SU-DHL-6 (cell line): ENCODE data around the gene BTBD9.

Source experiments
- H2AFZ ChIP-seq: fragments of 200-600 bp; sonication (generic); 2 replicates; pipeline ENCODE4 v1.6.1; 2014; ENCODE audit warnings: low read depth, mild to moderate bottlenecking, moderate library complexity, mixed read lengths, antibody characterized with exemption, low read length; ENCODE audit not compliant: severe bottlenecking
- H3F3A ChIP-seq: fragments of 200-600 bp; shearing (Covaris generic); 2 replicates; pipeline ENCODE4 v1.6.0; 2016; ENCODE audit warnings: antibody characterized with exemption, mild to moderate bottlenecking; ENCODE audit not compliant: insufficient read depth
- H3K27ac ChIP-seq: fragments of 200-600 bp; sonication (generic); 2 replicates; pipeline ENCODE4 v1.5.1; 2016; ENCODE audit warnings: low read depth, mild to moderate bottlenecking, low read length, moderate library complexity, mixed read lengths
- H3K27me3 ChIP-seq: fragments of 200-600 bp; sonication (generic), shearing (Covaris generic); 2 replicates; pipeline ENCODE4 v1.6.0; 2014; ENCODE audit warnings: mild to moderate bottlenecking, low read length
- H3K36me3 ChIP-seq: fragments of 200-600 bp; sonication (generic); 2 replicates; pipeline ENCODE4 v1.6.1; 2014; ENCODE audit warnings: mild to moderate bottlenecking, low read length, mixed read lengths
- H3K4me2 ChIP-seq: fragments of 300-600, 200-600 bp; shearing (Covaris generic), sonication (generic); 2 replicates; pipeline ENCODE4 v1.6.0; 2014; ENCODE audit warnings: low read length, low read depth, mild to moderate bottlenecking; ENCODE audit not compliant: poor library complexity, severe bottlenecking
- H3K4me3 ChIP-seq: fragments of 200-600 bp; sonication (generic); 2 replicates; pipeline ENCODE4 v1.5.1; 2014; ENCODE audit warnings: antibody characterized with exemption, low read length, mild to moderate bottlenecking, mixed read lengths; ENCODE audit not compliant: insufficient read depth, poor library complexity, severe bottlenecking
- H3K79me2 ChIP-seq: fragments of 200-600 bp; sonication (generic); 2 replicates; pipeline ENCODE4 v1.6.1; 2014; ENCODE audit warnings: mild to moderate bottlenecking, low read length, moderate library complexity; ENCODE audit not compliant: insufficient read depth
- H3K9ac ChIP-seq: fragments of 200-600 bp; sonication (generic); 2 replicates; pipeline ENCODE4 v1.7.0; 2014; ENCODE audit warnings: mild to moderate bottlenecking, low read length
- H3K9me2 ChIP-seq: fragments of 200-600 bp; sonication (generic); replicated peaks from 2 replicates; pipeline ENCODE4 v1.6.1; 2014; ENCODE audit warnings: low read length; ENCODE audit not compliant: insufficient read depth
- H3K9me3 ChIP-seq: fragments of 200-600 bp; sonication (generic); 2 replicates; pipeline ENCODE4 v1.6.1; 2014; ENCODE audit warnings: low read length, mixed read lengths; ENCODE audit not compliant: insufficient read depth
- H4K20me1 ChIP-seq: fragments of 200-600 bp; sonication (generic); 2 replicates; pipeline ENCODE4 v1.6.1; 2014; ENCODE audit warnings: low read depth, mild to moderate bottlenecking, antibody characterized with exemption, low read length, moderate library complexity, mixed read lengths
- EZH2phosphoT487 ChIP-seq: fragments of 200-600 bp; sonication (generic), shearing (Covaris generic); conservative IDR thresholded peaks from 2 replicates; pipeline ENCODE4 v1.6.1; 2018; ENCODE audit warnings: mild to moderate bottlenecking, antibody characterized with exemption, low read length, moderate library complexity, mixed read lengths
- TF ChIP-seq, protein P1 (sequence below): fragments of 200-600 bp; sonication (generic); IDR thresholded peaks from one replicate; pipeline ENCODE4 v1.5.1; 2017; ENCODE audit warnings: antibody characterized with exemption, mild to moderate bottlenecking, low read length, moderate library complexity; ENCODE audit not compliant: insufficient read depth, poor library complexity, severe bottlenecking

The BTBD9 gene

DNA sequence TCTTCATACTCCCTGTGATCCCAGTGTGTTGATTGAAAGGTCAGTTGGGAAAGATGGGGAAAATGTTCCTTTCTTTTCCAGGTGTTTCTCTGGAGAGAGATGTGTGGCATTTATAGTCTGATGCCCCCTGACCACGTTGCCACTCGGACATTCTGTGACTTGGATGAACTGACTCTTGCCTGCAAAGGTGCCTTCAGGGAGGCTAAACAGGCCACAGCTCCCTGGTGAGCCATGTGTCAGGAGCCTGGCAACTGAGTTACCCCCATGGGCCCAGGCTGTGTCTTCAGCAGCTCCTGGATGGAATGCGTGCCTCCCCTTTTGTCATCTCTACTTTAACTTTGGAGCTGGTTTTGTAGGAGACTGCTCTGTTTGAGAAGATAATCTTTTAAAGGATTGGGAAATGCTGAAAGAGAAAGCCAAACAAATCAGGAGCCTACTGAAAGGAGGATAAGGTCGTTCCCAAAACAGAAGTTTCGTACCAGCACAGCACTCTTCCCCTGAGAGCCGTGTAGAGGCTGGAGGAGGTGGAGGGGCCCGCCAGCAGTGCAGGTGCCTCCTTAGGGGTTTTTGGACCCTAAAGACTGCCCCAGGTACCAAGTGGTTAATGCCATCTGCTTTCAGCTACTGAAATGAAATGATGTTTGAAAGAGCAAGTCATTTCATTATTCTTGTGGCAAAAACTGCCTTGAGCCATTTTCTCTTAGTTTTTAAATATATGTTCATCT lies 497.4 kb downstream of the BTBD9 start:
- Histone ChIP-seq H3K36me3 (no peaks in the 10 kb centered on the region), H3K4me2 (no peak overlapping the region), H3K9me2 (no peaks in the 10 kb centered on the region), H2AFZ (no peak overlapping the region), H3K79me2 (no peaks in the 10 kb centered on the region), H3K9me3 (no peaks in the 10 kb centered on the region), H3K9ac (no peak overlapping the region), H3F3A (no peaks in the 10 kb centered on the region), H3K27ac (no peak overlapping the region), H3K27me3 (no peaks in the 10 kb centered on the region), H4K20me1 (no peaks in the 10 kb centered on the region), H3K4me3 (no peak overlapping the region)
- TF ChIP-seq, protein P1, sequence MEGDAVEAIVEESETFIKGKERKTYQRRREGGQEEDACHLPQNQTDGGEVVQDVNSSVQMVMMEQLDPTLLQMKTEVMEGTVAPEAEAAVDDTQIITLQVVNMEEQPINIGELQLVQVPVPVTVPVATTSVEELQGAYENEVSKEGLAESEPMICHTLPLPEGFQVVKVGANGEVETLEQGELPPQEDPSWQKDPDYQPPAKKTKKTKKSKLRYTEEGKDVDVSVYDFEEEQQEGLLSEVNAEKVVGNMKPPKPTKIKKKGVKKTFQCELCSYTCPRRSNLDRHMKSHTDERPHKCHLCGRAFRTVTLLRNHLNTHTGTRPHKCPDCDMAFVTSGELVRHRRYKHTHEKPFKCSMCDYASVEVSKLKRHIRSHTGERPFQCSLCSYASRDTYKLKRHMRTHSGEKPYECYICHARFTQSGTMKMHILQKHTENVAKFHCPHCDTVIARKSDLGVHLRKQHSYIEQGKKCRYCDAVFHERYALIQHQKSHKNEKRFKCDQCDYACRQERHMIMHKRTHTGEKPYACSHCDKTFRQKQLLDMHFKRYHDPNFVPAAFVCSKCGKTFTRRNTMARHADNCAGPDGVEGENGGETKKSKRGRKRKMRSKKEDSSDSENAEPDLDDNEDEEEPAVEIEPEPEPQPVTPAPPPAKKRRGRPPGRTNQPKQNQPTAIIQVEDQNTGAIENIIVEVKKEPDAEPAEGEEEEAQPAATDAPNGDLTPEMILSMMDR: no peak
- no peak for TF ChIP-seq EZH2phosphoT487

DNA sequence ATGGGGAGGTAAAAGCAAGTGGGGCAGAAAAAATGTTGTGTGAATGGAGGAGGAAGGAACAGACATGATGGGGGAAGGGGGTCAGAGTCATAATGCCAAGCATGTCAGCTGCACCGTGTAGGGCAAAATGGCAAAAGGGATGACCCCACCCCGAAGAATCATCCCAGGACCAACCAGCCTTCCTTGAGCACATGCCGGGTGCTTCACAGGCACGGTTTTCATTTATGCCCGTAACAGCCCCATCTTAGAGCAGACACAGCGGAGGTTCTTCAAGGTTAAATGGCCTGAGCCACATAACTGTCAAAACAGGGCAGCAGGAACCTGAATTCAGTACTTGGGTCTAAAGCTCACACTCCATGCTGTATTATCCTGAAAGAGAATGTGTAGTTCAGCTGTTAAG lies 498.0 kb downstream of the BTBD9 start:
- no peaks in the 10 kb centered on the region for H3K79me2 ChIP-seq
- no peaks in the 10 kb centered on the region for H3K9me2 ChIP-seq
- no peaks in the 10 kb centered on the region for H3K36me3 ChIP-seq
- H3K4me2 ChIP-seq: no peak overlapping the region
- H3K9me3 ChIP-seq: no peaks in the 10 kb centered on the region
- H3K9ac ChIP-seq: no peak overlapping the region
- H4K20me1 ChIP-seq: no peaks in the 10 kb centered on the region
- H3K27me3 ChIP-seq: no peaks in the 10 kb centered on the region
- no peak overlapping the region for H3K27ac ChIP-seq
- no peak overlapping the region for H3K4me3 ChIP-seq
- TF ChIP-seq, protein P1: no peak
- no peak for TF ChIP-seq EZH2phosphoT487
- no peaks in the 10 kb centered on the region for H3F3A ChIP-seq
- no peak overlapping the region for H2AFZ ChIP-seq

DNA sequence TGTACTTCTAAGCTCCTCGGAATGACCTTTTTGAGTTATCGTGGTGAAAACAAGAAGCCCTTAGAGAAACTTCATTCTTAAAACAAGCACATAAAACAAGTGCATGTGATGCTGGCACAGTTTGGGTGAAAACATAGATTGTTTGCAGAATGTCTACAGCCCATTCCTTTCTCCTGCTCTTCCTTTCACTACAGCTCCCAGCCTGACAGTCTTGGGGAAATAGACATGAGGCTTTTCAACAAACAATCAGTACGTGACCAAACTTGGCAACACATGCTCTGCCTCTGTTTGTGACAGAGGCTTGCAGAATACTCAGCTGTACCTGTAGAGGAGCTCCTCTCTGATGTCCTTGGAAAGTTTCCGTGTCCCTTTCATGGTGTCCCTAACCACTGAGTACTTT lies 498.6 kb downstream of the BTBD9 start:
- Histone ChIP-seq H3F3A (no peaks in the 10 kb centered on the region), H3K9me2 (no peaks in the 10 kb centered on the region), H2AFZ (no peak overlapping the region), H3K79me2 (no peaks in the 10 kb centered on the region), H3K9me3 (no peaks in the 10 kb centered on the region), H3K4me3 (no peak overlapping the region), H3K27ac (no peak overlapping the region), H4K20me1 (no peaks in the 10 kb centered on the region), H3K4me2 (no peak overlapping the region), H3K27me3 (no peaks in the 10 kb centered on the region), H3K36me3 (no peaks in the 10 kb centered on the region), H3K9ac (no peak overlapping the region)
- TF ChIP-seq, protein P1: no peak
- TF ChIP-seq EZH2phosphoT487: no peak
